GM18511 (cell line): Measurements from ENCODE around the gene HMBS.

Experiments used
- ATAC-seq: cut with Tn5 transposase; IDR thresholded peaks from one replicate; pipeline ENCODE4 v1.9.1; 2021; ENCODE audit warnings: mild to moderate bottlenecking, moderate library complexity; ENCODE audit not compliant: unreplicated experiment

Gene HMBS

DNA sequence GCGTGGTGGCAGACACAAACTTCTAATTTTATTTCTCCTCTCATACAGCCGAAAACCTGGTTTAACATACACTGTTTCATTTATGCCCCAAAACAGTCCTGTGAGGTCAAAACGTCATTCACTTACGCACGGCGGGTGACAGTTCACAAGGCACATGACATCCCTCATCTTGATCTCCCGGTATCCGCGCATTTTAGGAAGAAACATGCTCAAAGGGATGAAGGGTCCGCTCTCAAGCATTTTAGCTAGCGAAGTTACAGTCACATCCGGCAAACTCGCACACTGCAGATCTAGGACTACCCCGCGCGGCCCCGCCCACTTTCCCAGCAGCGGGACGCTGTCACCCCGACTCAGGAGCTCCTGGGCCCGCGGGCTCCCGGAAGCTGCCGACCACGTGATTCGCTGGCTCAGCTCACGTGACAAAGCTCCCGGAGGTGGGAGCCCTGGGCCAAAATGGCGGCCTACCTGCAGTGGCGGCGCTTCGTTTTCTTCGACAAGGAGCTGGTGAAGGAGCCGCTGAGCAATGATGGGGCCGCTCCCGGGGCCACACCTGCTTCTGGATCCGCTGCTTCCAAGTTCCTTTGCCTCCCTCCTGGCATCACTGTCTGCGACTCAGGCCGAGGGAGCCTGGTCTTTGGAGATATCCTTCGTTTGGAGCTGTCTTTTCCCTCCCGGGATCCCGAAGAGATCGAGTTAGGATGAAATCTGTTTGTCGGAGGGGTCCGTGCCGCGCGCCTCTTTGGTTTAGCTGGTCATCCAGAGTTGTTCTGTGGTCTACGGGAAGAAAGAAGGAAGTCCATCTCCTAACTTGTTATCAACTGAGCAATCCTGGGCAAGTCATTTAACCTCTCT lies 17.1 kb upstream of the HMBS start, which contains the start of gene VPS11:
VPS11 (plus strand) TSS at position 448 of the 852 bp plus-strand sequence; CDS start at position 454, 6 bp downstream.
- ATAC-seq = peak; percentile 91

GRCh38 chr11:119077839-119078238 lies 6.8 kb upstream of the HMBS start:
- ATAC-seq = no peak

DNA sequence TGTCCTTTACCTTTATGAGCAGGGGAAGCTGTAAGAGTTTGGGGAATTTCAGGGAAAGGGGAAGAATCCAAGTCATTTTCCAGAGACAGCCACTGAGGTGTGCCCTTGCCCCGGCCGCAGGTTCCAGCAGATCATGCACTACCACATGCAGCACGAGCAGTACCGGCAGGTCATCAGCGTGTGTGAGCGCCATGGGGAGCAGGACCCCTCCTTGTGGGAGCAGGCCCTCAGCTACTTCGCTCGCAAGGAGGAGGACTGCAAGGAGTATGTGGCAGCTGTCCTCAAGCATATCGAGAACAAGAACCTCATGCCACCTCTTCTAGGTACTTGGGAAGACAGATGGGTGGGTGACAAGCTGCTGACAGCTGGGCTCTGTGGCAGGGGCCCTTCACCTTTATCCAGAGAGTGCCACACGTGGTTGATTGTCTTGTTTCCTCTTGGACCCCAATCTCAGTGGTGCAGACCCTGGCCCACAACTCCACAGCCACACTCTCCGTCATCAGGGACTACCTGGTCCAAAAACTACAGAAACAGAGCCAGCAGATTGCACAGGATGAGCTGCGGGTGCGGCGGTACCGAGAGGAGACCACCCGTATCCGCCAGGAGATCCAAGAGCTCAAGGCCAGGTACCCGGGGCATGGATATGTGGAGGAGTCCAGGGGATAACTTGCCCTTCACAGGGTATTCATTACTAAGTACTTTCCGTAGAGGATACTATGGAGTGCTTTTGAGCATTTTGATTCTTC lies 5.8 kb upstream of the HMBS start:
- no peak for ATAC-seq

DNA sequence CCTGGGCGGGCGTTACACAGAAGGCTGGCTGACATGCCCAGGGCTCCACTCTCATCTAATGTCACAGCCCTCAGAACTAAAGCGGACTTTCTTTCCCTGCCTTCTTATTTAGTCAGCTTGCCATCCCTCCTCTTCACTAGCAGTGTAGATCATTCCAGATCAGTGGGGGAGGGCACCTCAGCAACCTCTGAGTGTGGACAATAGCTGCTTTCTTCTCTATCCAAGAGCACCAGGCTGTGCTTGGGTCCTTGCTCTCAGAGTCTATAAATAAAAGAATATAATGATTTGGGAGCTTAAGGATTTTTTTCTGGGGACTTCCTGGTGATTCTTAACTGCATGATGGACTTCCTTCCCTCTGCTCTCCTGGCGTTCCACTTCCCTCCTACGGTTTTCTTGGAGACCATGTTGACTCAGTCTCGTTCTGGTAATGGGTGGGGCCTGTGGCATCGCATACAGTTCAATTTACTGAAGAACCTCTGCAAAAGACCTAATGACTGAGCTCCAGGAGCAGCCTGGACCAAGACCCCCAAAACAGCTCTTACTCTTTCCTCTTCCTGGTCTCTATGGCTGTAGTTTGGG lies 2.9 kb upstream of the HMBS start:
- no peak for ATAC-seq

DNA sequence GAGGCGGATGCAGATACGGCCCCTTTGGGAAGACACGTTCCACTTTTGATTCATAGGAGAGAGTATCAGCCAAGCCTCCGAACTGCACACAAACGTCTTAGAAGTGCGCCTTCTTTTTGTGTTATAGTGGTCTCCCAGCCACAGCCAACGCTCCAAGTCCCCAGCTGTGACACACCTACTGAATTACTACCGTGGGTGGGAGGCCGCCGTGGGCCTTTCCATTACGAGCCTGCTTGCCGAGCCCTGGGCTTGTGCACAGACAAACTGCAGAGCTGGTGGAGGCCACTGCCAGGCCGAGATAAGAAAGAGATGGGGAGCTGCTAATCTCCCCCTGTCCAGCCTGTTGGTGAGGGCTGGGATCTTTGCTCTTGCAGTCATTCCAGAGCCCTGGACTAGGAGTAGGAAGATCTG lies 761 bp downstream of the HMBS start:
- ATAC-seq = peak; percentile 28

- ATAC-seq = no peak
Measured at GRCh38 chr11:119087123-119087522, 2.4 kb downstream of the HMBS start.

DNA sequence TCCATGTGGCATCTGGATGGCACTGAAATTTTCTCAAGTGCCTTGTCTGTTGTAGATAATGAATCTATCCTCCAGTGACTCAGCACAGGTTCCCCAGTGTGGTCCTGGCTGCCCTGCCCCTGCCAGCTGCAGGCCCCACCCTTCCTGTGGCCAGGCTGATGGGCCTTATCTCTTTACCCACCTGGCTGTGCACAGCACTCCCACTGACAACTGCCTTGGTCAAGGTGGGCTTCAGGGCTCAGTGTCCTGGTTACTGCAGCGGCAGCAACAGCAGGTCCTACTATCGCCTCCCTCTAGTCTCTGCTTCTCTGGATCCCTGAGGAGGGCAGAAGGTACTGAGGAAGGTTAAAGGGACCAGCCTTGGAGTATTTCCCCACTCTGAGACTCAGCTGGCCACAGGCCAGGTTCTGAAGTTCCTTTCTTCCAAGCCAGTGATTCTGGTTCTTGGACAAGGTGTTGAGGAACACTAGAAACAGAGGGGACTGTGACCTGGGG lies 3.1 kb downstream of the HMBS start:
- ATAC-seq = no peak

- no peak for ATAC-seq
Measured at GRCh38 chr11:119088406-119088805, 3.7 kb downstream of the HMBS start.

GRCh38 chr11:119089319-119089718 lies 4.6 kb downstream of the HMBS start:
- ATAC-seq = no peak

DNA sequence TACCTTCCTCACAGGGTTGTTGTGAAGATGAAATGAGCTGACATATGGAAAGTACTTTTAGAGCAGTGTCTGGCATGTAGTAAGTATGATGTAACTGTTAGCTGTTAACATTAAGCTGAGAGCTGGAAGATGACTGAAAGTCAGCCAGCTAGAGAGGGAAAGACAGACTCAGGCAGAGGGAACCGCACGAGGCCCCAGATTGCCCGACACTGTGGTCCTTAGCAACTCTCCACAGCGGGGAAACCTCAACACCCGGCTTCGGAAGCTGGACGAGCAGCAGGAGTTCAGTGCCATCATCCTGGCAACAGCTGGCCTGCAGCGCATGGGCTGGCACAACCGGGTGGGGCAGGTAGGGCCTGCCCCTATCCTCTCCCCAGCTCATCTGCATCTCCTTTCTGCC lies 6.5 kb downstream of the HMBS start:
- ATAC-seq = no peak

DNA sequence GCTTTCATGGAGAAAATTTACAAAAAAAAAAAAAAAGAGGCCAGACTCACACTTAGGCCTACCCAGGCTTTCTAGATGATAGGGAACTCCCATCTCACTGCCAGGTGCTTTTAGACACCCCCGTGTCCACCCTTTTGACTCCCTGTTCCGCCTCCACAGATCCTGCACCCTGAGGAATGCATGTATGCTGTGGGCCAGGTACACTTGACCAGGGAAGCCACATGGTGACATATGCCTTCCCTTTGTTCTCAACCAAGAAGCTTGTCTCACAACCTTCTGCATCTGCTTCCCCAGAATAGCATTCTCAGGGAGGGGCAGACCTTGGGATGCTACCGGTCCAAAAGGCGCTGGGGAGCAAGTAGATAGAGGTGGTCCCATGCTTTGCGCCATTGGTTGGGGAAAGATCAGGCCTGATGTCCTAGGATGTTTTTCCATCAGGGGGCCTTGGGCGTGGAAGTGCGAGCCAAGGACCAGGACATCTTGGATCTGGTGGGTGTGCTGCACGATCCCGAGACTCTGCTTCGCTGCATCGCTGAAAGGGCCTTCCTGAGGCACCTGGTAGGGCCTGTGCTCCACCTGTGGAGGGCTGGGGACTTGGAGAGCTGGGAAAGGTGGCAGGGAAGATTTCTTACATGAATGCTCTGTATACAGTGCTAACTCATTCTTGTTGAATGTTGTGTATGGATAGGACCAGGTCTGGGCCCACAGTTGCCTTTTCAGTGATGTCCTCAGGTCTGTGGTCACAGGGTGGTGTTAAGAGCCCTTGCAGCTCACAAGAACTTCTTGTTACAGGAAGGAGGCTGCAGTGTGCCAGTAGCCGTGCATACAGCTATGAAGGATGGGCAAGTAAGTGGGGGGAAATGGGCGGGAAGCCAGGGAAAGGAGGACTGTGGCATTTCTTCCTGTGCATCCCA lies 7.5 kb downstream of the HMBS start:
- ATAC-seq = no peak

DNA sequence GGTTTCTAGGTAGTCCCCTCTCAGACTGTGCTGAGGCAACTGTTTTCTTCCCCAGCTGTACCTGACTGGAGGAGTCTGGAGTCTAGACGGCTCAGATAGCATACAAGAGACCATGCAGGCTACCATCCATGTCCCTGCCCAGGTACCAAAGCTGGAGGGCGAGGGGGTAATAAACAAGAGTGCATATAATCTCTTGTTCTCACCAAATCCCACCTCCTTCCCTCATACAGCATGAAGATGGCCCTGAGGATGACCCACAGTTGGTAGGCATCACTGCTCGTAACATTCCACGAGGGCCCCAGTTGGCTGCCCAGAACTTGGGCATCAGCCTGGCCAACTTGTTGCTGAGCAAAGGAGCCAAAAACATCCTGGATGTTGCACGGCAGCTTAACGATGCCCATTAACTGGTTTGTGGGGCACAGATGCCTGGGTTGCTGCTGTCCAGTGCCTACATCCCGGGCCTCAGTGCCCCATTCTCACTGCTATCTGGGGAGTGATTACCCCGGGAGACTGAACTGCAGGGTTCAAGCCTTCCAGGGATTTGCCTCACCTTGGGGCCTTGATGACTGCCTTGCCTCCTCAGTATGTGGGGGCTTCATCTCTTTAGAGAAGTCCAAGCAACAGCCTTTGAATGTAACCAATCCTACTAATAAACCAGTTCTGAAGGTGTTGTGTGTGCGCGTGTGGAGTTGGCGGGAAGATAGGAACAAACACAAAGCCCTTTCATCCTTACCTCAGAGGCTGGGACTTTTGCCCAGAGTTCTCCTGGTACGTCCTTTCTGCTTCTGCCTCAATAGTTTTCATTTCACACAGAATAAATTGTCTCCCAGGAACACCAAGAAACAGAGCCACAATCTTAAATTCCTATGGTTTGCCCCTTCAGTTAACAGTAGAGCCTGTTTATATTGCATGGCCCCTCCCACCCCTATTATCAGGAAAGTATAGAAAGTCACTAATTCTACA lies 8.5 kb downstream of the HMBS start:
- ATAC-seq = no peak

DNA sequence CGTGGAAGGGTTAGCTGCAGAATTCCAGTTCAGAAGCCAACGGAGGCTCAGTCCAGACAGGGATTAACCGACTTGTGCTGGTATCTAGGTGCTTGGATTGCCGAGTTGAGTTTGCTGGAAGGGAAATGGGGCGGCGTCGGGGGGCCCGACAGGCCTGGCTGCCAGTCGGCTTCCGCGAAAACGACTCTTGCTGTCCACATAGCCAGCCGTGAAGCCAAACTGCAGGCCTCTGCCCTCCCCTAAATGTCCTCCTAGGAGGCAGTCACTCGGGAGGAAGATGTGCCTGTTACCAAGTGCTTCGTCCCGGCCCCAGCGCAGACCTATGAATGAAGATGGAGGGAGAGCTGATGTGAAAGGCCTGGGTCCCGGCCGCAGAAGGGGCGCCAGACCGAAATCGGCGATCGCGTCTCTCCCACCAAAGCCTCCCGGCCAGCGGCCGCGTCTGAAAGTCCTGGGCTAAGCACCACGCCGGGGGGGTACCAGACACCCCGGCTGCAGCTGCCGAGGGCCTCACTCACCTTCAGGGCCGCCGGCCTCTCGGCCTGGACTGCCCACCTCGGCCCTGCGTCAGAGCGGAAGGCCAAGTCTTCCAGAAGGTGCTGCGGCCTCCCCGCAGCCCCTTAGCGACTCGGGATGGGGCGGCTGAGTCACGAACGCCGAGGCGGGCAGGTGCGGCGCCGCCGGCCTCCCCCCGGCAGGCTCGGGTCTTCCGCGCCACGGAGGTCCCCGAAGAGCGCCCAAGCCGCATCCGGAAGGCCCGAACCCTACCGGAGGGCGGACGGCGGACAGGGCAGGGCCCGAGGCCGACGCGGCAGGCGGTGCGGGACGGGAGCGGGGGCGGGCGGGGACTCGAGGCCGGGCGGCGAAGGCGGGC lies 9.5 kb downstream of the HMBS start:
- peak; percentile 4 for ATAC-seq

DNA sequence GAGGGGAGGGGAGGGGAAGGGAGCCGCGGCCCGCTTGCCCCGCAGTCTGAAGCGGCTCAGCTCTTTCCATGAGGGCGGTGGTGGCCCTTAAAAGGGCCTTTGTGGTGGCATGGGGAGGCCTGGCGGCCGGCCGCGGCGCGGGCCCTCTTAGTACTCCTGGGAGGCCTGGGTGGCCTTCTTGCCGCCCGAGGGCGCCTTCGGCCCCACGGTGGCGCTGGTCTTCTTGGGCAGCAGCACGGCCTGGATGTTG lies 10.1 kb downstream of the HMBS start:
- ATAC-seq = peak; percentile 52

DNA sequence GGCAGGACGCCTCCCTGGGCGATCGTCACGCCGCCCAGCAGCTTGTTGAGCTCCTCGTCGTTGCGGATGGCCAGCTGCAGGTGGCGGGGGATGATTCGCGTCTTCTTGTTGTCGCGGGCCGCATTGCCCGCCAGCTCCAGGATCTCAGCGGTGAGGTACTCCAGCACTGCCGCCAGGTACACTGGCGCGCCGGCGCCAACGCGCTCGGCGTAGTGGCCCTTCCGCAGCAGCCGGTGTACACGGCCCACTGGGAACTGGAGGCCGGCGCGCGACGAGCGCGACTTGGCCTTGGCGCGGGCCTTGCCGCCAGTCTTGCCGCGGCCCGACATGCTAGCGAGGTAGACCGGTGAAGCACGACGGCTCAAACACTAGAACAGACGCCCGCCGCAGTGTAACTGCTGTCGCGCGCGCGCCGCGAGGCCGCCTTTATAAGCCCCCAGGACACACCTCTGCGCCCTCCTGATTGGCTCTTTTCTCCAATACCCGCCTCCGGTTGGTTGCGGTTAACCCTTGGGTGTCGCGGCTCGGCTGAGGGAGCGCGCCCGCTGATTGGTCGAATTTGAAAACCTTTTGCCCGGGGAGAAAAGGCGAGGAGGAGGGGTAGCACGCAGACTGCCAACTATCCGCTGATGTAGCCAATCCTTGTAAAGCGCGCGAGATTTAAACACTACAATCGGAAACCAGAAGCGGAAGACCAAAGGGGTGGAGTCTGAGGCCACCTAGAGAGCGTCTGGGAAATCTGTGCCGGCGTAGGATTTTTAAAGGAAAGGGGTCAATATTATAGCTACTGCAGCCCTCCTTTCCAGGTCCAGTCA lies 10.6 kb downstream of the HMBS start:
- peak; percentile 90 for ATAC-seq

DNA sequence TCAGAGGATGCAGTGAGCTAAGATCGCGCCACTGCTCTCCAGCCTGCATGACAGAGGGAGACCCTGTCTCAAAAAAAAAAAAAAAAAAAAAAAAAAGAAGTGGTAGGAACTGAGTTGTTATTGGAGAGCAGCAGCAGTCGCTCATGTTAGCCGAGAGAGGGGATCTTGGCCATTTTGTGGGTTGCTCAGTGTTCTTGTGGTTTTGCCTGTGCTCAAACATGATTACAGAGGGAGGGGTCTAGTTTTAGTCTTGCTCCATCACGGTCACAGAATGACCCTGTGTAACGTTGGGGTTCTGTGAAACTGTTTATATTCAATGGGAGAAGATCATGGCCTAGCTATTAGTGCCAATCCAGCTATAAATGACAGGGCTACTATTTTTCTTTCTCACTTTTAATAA lies 15.0 kb downstream of the HMBS start:
- no peak for ATAC-seq

- ATAC-seq = no peak
Measured at GRCh38 chr11:119100246-119100970, 15.7 kb downstream of the HMBS start.
